HepG2 (cell line): ENCODE measurements around the gene B3GNT8. TPM values are rescaled to one million over a fixed set of nuclear protein-coding genes. Genes with fewer than 3 reads are reported as not detected.

Source experiments
- CC2D1A ChIP-seq: sonication (generic); formaldehyde crosslinking; IDR thresholded peaks from 2 replicates; pipeline ENCODE4 v1.8.1; 2023; ENCODE audit warnings: mild to moderate bottlenecking, missing genetic modification reagents
- DNMT1 ChIP-seq: sonication (generic); formaldehyde crosslinking; IDR thresholded peaks from 2 replicates; pipeline ENCODE4 v1.5.1; 2020; ENCODE audit warnings: mild to moderate bottlenecking, missing genetic modification reagents
- HDAC1 ChIP-seq: sonication (generic); formaldehyde crosslinking; IDR thresholded peaks from 2 replicates; pipeline ENCODE4 v1.5.1; 2020; ENCODE audit warnings: mild to moderate bottlenecking, missing genetic modification reagents
- POLR2AphosphoS5 ChIP-seq: IDR thresholded peaks from 2 replicates; pipeline ENCODE4 v1.6.1; 2012; ENCODE audit warnings: low read depth, low read length
- THAP11 ChIP-seq: IDR thresholded peaks from 2 replicates; pipeline ENCODE4 v1.6.1; 2016; ENCODE audit warnings: missing biosample characterization, missing genetic modification reagents
- THYN1 ChIP-seq: sonication (generic); formaldehyde crosslinking; IDR thresholded peaks from 2 replicates; pipeline ENCODE4 v1.8.1; 2023; ENCODE audit warnings: low read depth, mild to moderate bottlenecking, moderate library complexity, missing genetic modification reagents, borderline replicate concordance
- TOE1 ChIP-seq: sonication (generic); formaldehyde crosslinking; IDR thresholded peaks from 2 replicates; pipeline ENCODE4 v1.4.0; 2020; ENCODE audit warnings: mild to moderate bottlenecking, missing genetic modification reagents
- ZNF17 ChIP-seq: sonication (generic); formaldehyde crosslinking; IDR thresholded peaks from 2 replicates; pipeline ENCODE4 v1.5.0; 2020; ENCODE audit warnings: mild to moderate bottlenecking, missing genetic modification reagents
- ZNF562 ChIP-seq: sonication (generic); formaldehyde crosslinking; IDR thresholded peaks from 2 replicates; pipeline ENCODE4 v1.8.0; 2022; ENCODE audit warnings: missing genetic modification reagents, borderline replicate concordance
- ZNF75D ChIP-seq: sonication (generic); formaldehyde crosslinking; IDR thresholded peaks from 2 replicates; pipeline ENCODE4 v1.8.1; 2023; ENCODE audit warnings: missing genetic modification reagents, mild to moderate bottlenecking, borderline replicate concordance
- polyA plus RNA-seq, 8 experiments: library from polyadenylated mRNA; depleted of rRNA in 3 of 8; stranded (reverse) in 7 of 8; unstranded in 1 of 8; fragments of >200 nt; fragmentation: Illumina TruSeq in 4 of 8; extraction: Trizol in 4 of 8; gene quantifications; 2 replicates each; pipeline versions ENCODE4 v1.2.1 to v1.2.3, GENCODE V29; 2011 to 2016; ENCODE audit warnings: low read depth in 4 of 8, missing spikeins in 1 of 8, mixed read lengths in 1 of 8; ENCODE audit not compliant: insufficient read depth in 1 of 8
- total RNA-seq, 5 experiments: library from RNA; depleted of rRNA; stranded (reverse); fragments of >200 nt; fragmentation: Illumina TruSeq; extraction: Trizol; gene quantifications; 2 replicates each; pipeline ENCODE4 v1.2.3, GENCODE V29; 2016; ENCODE audit warnings: low read depth in 1 of 5
- TF ChIP-seq, protein P1 (sequence below): fragments of 450-650 bp; IDR thresholded peaks from 2 replicates; pipeline ENCODE4 v1.6.1; 2017; ENCODE audit warnings: mild to moderate bottlenecking
- TF ChIP-seq, protein P2 (sequence below): sonication (generic); formaldehyde crosslinking; conservative IDR thresholded peaks from 2 replicates; pipeline ENCODE4 v1.8.0; 2022; ENCODE audit warnings: mild to moderate bottlenecking, moderate library complexity, missing genetic modification reagents
- TF ChIP-seq, protein P3 (sequence below): sonication (generic); formaldehyde crosslinking; IDR thresholded peaks from 2 replicates; pipeline ENCODE4 v1.9.0; 2021; ENCODE audit warnings: missing genetic modification reagents, borderline replicate concordance
- TF ChIP-seq, protein P4 (sequence below): sonication (generic); formaldehyde crosslinking; IDR thresholded peaks from 2 replicates; pipeline ENCODE4 v1.4.0; 2020; ENCODE audit warnings: missing genetic modification reagents, borderline replicate concordance

The B3GNT8 gene
- total and polyA plus RNA-seq, 2 of the 13 experiments (the other 11 are each of a cell fraction or from before 2014, with no cell fraction given): 0.26 to 1.9 TPM

DNA sequence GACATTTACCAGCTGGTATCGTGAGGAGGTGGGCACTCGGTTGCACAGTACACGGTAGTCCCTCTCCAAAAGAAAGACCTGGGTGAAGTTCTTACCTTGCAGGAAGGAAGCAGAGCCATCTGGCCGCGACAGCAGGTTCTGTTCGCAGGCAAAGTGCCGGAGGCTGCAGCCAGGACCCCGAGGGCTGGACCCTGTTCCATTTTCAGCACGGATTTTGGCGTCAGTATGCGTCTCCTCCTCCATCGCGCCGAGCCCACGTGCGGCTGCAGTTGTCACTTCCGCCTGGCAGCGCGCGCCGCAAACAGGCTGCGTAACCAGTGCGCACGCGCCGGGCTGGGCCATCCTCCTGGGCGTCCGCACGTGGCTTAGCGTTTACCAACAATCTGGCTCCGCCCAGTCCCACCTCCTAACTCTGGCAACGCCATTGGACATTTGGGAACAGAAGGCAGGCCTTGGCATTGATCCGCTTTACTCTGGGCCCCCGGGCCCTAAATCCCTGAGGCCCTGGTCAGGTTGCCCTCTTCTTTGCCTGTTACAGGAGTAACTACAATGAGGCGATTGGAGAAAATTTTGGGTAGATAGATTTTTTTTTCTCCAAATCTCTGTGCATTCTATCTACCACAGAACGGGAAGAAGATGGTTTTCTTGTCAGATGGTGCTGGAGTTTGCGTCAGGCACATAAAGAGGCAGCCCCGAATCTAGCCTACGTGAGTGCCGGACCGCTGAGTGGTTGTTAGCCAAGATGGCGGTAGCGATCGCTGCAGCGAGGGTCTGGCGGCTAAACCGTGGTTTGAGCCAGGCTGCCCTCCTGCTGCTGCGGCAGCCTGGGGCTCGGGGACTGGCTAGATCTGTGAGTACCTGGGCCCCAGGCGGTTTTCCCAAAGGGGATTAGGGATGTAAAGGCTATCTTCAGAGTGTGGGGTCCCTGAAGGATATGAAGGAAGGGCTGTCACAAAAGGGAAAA, 29.8 kb downstream of the B3GNT8 start, which contains the start of the genes BCKDHA and EXOSC5 (continued):
- TF ChIP-seq, protein P1, sequence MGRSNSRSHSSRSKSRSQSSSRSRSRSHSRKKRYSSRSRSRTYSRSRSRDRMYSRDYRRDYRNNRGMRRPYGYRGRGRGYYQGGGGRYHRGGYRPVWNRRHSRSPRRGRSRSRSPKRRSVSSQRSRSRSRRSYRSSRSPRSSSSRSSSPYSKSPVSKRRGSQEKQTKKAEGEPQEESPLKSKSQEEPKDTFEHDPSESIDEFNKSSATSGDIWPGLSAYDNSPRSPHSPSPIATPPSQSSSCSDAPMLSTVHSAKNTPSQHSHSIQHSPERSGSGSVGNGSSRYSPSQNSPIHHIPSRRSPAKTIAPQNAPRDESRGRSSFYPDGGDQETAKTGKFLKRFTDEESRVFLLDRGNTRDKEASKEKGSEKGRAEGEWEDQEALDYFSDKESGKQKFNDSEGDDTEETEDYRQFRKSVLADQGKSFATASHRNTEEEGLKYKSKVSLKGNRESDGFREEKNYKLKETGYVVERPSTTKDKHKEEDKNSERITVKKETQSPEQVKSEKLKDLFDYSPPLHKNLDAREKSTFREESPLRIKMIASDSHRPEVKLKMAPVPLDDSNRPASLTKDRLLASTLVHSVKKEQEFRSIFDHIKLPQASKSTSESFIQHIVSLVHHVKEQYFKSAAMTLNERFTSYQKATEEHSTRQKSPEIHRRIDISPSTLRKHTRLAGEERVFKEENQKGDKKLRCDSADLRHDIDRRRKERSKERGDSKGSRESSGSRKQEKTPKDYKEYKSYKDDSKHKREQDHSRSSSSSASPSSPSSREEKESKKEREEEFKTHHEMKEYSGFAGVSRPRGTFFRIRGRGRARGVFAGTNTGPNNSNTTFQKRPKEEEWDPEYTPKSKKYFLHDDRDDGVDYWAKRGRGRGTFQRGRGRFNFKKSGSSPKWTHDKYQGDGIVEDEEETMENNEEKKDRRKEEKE: no peak
- TF ChIP-seq DNMT1 (CRISPR knock-in tag) (no peak), CC2D1A (CRISPR knock-in tag) (no peak), THYN1 (CRISPR knock-in tag) (no peak), HDAC1 (CRISPR knock-in tag) (peak; percentile 99), ZNF75D (no peak), THAP11 (peak; percentile 91), ZNF17 (CRISPR knock-in tag) (no peak), ZNF562 (CRISPR knock-in tag) (no peak), TOE1 (peak; percentile 72; the same call in 1 of the 2 replicates), POLR2AphosphoS5 (peak; percentile 63)
- TF ChIP-seq, protein P2, sequence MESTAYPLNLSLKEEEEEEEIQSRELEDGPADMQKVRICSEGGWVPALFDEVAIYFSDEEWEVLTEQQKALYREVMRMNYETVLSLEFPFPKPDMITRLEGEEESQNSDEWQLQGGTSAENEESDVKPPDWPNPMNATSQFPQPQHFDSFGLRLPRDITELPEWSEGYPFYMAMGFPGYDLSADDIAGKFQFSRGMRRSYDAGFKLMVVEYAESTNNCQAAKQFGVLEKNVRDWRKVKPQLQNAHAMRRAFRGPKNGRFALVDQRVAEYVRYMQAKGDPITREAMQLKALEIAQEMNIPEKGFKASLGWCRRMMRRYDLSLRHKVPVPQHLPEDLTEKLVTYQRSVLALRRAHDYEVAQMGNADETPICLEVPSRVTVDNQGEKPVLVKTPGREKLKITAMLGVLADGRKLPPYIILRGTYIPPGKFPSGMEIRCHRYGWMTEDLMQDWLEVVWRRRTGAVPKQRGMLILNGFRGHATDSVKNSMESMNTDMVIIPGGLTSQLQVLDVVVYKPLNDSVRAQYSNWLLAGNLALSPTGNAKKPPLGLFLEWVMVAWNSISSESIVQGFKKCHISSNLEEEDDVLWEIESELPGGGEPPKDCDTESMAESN: peak; percentile 71; the same call in 1 of the 2 replicates
- TF ChIP-seq, protein P3, sequence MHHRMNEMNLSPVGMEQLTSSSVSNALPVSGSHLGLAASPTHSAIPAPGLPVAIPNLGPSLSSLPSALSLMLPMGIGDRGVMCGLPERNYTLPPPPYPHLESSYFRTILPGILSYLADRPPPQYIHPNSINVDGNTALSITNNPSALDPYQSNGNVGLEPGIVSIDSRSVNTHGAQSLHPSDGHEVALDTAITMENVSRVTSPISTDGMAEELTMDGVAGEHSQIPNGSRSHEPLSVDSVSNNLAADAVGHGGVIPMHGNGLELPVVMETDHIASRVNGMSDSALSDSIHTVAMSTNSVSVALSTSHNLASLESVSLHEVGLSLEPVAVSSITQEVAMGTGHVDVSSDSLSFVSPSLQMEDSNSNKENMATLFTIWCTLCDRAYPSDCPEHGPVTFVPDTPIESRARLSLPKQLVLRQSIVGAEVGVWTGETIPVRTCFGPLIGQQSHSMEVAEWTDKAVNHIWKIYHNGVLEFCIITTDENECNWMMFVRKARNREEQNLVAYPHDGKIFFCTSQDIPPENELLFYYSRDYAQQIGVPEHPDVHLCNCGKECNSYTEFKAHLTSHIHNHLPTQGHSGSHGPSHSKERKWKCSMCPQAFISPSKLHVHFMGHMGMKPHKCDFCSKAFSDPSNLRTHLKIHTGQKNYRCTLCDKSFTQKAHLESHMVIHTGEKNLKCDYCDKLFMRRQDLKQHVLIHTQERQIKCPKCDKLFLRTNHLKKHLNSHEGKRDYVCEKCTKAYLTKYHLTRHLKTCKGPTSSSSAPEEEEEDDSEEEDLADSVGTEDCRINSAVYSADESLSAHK (CRISPR knock-in tag): no peak
- TF ChIP-seq, protein P4, sequence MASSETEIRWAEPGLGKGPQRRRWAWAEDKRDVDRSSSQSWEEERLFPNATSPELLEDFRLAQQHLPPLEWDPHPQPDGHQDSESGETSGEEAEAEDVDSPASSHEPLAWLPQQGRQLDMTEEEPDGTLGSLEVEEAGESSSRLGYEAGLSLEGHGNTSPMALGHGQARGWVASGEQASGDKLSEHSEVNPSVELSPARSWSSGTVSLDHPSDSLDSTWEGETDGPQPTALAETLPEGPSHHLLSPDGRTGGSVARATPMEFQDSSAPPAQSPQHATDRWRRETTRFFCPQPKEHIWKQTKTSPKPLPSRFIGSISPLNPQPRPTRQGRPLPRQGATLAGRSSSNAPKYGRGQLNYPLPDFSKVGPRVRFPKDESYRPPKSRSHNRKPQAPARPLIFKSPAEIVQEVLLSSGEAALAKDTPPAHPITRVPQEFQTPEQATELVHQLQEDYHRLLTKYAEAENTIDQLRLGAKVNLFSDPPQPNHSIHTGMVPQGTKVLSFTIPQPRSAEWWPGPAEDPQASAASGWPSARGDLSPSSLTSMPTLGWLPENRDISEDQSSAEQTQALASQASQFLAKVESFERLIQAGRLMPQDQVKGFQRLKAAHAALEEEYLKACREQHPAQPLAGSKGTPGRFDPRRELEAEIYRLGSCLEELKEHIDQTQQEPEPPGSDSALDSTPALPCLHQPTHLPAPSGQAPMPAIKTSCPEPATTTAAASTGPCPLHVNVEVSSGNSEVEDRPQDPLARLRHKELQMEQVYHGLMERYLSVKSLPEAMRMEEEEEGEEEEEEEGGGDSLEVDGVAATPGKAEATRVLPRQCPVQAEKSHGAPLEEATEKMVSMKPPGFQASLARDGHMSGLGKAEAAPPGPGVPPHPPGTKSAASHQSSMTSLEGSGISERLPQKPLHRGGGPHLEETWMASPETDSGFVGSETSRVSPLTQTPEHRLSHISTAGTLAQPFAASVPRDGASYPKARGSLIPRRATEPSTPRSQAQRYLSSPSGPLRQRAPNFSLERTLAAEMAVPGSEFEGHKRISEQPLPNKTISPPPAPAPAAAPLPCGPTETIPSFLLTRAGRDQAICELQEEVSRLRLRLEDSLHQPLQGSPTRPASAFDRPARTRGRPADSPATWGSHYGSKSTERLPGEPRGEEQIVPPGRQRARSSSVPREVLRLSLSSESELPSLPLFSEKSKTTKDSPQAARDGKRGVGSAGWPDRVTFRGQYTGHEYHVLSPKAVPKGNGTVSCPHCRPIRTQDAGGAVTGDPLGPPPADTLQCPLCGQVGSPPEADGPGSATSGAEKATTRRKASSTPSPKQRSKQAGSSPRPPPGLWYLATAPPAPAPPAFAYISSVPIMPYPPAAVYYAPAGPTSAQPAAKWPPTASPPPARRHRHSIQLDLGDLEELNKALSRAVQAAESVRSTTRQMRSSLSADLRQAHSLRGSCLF (CRISPR knock-in tag): no peak; the same call in 1 of the 2 replicates
